B cell (primary cell): ENCODE data around the gene JAK3. TPM values are rescaled to one million over a fixed set of nuclear protein-coding genes. Genes with fewer than 3 reads are reported as not detected.

Source experiments
- ATAC-seq: fragments of 200-7000 bp; cut with Tn5 transposase; one replicate; pipeline ENCODE4 v1.10.0; 2021; ENCODE audit warnings: low read depth, mild to moderate bottlenecking, moderate number of reproducible peaks, moderate library complexity
- CTCF ChIA-PET: fragments of 350-600 bp; sonication (Branson Sonifier 250); formaldehyde crosslinking; loops from one replicate; lab custom pipeline; 2021; ENCODE audit warnings: antibody characterized with exemption, inconsistent platforms; lab: Charles Lee
- POLR2A ChIA-PET: fragments of 350-600 bp; sonication (Branson Sonifier 250); formaldehyde crosslinking; loops from one replicate; lab custom pipeline; 2021; ENCODE audit warnings: antibody characterized with exemption; lab: Charles Lee
- DNase-seq: peaks from one replicate; pipeline ENCODE4 v3.0.0; 2013
- H2AFZ ChIP-seq: 2 replicates; pipeline ENCODE4 v1.6.1; 2012; ENCODE audit warnings: mild to moderate bottlenecking, low read depth, low read length; ENCODE audit not compliant: insufficient read depth, poor library complexity, severe bottlenecking
- H3K27ac ChIP-seq, 2 donors: 1 replicate in 1 of 2; 2 replicates in 1 of 2; pipeline ENCODE4 v1.5.1; 2012 to 2013; ENCODE audit warnings: low read length in 2 of 2, mild to moderate bottlenecking in 2 of 2, moderate library complexity in 1 of 2
- H3K27me3 ChIP-seq, 4 experiments: fragments of 200-600 bp in 1 of 4; sonication (generic) in 1 of 4; replicated peaks in 1 of 4; 1 replicate in 2 of 4; 2 replicates in 2 of 4; pipeline versions ENCODE4 v1.6.1 to v1.7.0; 2013 to 2016; ENCODE audit warnings: low read length in 3 of 4, mild to moderate bottlenecking in 2 of 4, mixed read lengths in 1 of 4, moderate library complexity in 1 of 4; ENCODE audit not compliant: insufficient read depth in 4 of 4, control insufficient read depth in 3 of 4; ENCODE audit errors: control extremely low read depth in 1 of 4
- H3K36me3 ChIP-seq, 2 experiments: replicated peaks in 1 of 2; 1 replicate in 1 of 2; 2 replicates in 1 of 2; pipeline versions ENCODE4 v1.6.1 to v1.7.1; 2013; ENCODE audit warnings: low read length in 1 of 2; ENCODE audit not compliant: insufficient read depth in 2 of 2, control insufficient read depth in 1 of 2; ENCODE audit errors: control extremely low read depth in 1 of 2, extremely low read depth in 1 of 2
- H3K4me1 ChIP-seq, 2 donors: fragments of 200-600 bp in 1 of 2; sonication (generic) in 1 of 2; 1 replicate in 1 of 2; 2 replicates in 1 of 2; pipeline versions ENCODE4 v1.5.1 to v1.6.1; 2013 to 2017; ENCODE audit warnings: low read length in 2 of 2; ENCODE audit not compliant: control insufficient read depth in 2 of 2, insufficient read depth in 2 of 2
- H3K4me2 ChIP-seq: replicated peaks from 2 replicates; pipeline ENCODE3; 2012; ENCODE audit warnings: mild to moderate bottlenecking, low read depth, low read length; ENCODE audit not compliant: poor library complexity, severe bottlenecking
- H3K4me3 ChIP-seq, 5 experiments: fragments of 200-600 bp in 1 of 5; sonication (generic) in 1 of 5; 1 replicate in 3 of 5; 2 replicates in 2 of 5; pipeline versions ENCODE4 v1.5.1 to v1.7.0; 2011 to 2016; ENCODE audit warnings: low read length in 4 of 5, mild to moderate bottlenecking in 4 of 5, low read depth in 2 of 5, control low read depth in 1 of 5, moderate library complexity in 1 of 5; ENCODE audit not compliant: insufficient read depth in 1 of 5; ENCODE audit errors: control extremely low read depth in 1 of 5, extremely low read depth in 1 of 5
- H3K79me2 ChIP-seq: fragments of 200-600 bp; sonication (generic); one replicate; pipeline ENCODE4 v1.6.0; 2016; ENCODE audit warnings: low read length; ENCODE audit not compliant: control insufficient read depth, insufficient read depth
- H3K9ac ChIP-seq: fragments of 200-600 bp; sonication (generic); 2 replicates; pipeline ENCODE4 v1.6.1; 2017; ENCODE audit warnings: mild to moderate bottlenecking, low read length, moderate library complexity
- H3K9me3 ChIP-seq, 3 donors: one replicate each; pipeline versions ENCODE4 v1.6.1 to v1.7.1; 2013; ENCODE audit warnings: low read length in 2 of 3; ENCODE audit not compliant: control insufficient read depth in 2 of 3, insufficient read depth in 1 of 3; ENCODE audit errors: control extremely low read depth in 1 of 3
- H4K20me1 ChIP-seq: 2 replicates; pipeline ENCODE4 v1.6.0; 2012; ENCODE audit warnings: mild to moderate bottlenecking, low read length; ENCODE audit not compliant: insufficient read depth, control insufficient read depth, poor library complexity, severe bottlenecking
- H3K27ac Mint-ChIP-seq: one replicate; pipeline ENCODE4 v1.8.0; 2021; ENCODE audit warnings: mixed read lengths
- H3K27me3 Mint-ChIP-seq: one replicate; pipeline ENCODE4 v1.8.0; 2021; ENCODE audit warnings: mixed read lengths
- H3K4me1 Mint-ChIP-seq: one replicate; pipeline ENCODE4 v1.8.0; 2021; ENCODE audit warnings: mixed read lengths
- H3K4me3 Mint-ChIP-seq: one replicate; pipeline ENCODE4 v1.8.0; 2021; ENCODE audit warnings: mixed read lengths
- H3K9me3 Mint-ChIP-seq: one replicate; pipeline ENCODE4 v1.8.0; 2022; ENCODE audit warnings: mixed read lengths; ENCODE audit not compliant: insufficient read depth
- EZH2 ChIP-seq: IDR thresholded peaks from 2 replicates; pipeline ENCODE4 v1.6.1; 2012; ENCODE audit warnings: borderline replicate concordance, low read depth, mild to moderate bottlenecking, moderate library complexity, low read length; ENCODE audit not compliant: insufficient read depth, poor library complexity, severe bottlenecking
- WGBS: methylation state at CpG from one replicate; pipeline ENCODE4 v1.1.5; 2013; ENCODE audit warnings: missing lambda C conversion rate; ENCODE audit not compliant: insufficient coverage; 5-methylcytosine and 5-hydroxymethylcytosine counted together
- intact Hi-C: fragments of 100-400 bp; cut with micrococcal nuclease; formaldehyde crosslinking; loops from one replicate; pipeline ENCODE4 v1.10.0; 2022
- polyA plus RNA-seq: library from polyadenylated mRNA; depleted of rRNA; stranded (reverse); fragments of >200 nt; gene quantifications from 2 replicates; pipeline ENCODE4 v1.2.3, GENCODE V29; 2012
- total RNA-seq, 2 donors: library from RNA; stranded (reverse); fragments of 120-200 nt in 1 of 2; gene quantifications; 1 replicate in 1 of 2; 2 replicates in 1 of 2; pipeline versions ENCODE4 v1.2.3 to v1.2.4, GENCODE V29; 2013 to 2022
- TF ChIP-seq, protein P1 (sequence below): fragments of 200-600 bp; IDR thresholded peaks from one replicate; pipeline ENCODE4 v1.8.0; 2022; ENCODE audit warnings: antibody characterized with exemption, mild to moderate bottlenecking

JAK3 gene
- total and polyA plus RNA-seq, 2 donors (not counting 1 experiment from before 2014, with no cell fraction given) = 102 to 143 TPM

GRCh38 chr19:17881701-17882100, 33.9 kb upstream of the JAK3 start:
- Histone ChIP-seq H3K4me2 (no peak overlapping the region), H3K4me1 (peaks cover 34 to 36% of the 10 kb centered on the region in 2 donors), H3K4me3 (no peak overlapping the region), H3K27me3 (no peaks in the 10 kb centered on the region), H3K27ac (no peak overlapping the region), H3K9me3 (no peaks in the 10 kb centered on the region), H2AFZ (no peak overlapping the region), H3K36me3 (no peaks in the 10 kb centered on the region), H3K9ac (no peak overlapping the region), H3K79me2 (no peaks in the 10 kb centered on the region), H4K20me1 (no peaks in the 10 kb centered on the region)
- 83% methylated on average over 7 of the region's 7 CpGs for WGBS
- Mint-ChIP-seq H3K4me3 (no peak overlapping the region), H3K27me3 (no peaks in the 10 kb centered on the region), H3K9me3 (no peaks in the 10 kb centered on the region), H3K4me1 (peaks cover 20% of the 10 kb centered on the region), H3K27ac (no peak overlapping the region)
- TF ChIP-seq, protein P1, sequence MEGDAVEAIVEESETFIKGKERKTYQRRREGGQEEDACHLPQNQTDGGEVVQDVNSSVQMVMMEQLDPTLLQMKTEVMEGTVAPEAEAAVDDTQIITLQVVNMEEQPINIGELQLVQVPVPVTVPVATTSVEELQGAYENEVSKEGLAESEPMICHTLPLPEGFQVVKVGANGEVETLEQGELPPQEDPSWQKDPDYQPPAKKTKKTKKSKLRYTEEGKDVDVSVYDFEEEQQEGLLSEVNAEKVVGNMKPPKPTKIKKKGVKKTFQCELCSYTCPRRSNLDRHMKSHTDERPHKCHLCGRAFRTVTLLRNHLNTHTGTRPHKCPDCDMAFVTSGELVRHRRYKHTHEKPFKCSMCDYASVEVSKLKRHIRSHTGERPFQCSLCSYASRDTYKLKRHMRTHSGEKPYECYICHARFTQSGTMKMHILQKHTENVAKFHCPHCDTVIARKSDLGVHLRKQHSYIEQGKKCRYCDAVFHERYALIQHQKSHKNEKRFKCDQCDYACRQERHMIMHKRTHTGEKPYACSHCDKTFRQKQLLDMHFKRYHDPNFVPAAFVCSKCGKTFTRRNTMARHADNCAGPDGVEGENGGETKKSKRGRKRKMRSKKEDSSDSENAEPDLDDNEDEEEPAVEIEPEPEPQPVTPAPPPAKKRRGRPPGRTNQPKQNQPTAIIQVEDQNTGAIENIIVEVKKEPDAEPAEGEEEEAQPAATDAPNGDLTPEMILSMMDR = no peak
- TF ChIP-seq EZH2 = no peak
- ChIA-PET POLR2A (no interaction called here), CTCF (interaction anchor here (0.6 kb wide), 1 partner anchor 179 kb away, joined by 3 read pairs; no protein-coding TSS in a partner anchor)
- ATAC-seq (no peak), DNase-seq (no peak)
- intact Hi-C loops = no loop called here

GRCh38 chr19:17879466-17879865, 31.7 kb upstream of the JAK3 start:
- no peaks in the 10 kb centered on the region for H4K20me1 ChIP-seq
- WGBS = 97% methylated on average over 7 of the region's 7 CpGs

More at GRCh38 chr19:17879466-17879865, 31.7 kb upstream of the JAK3 start:
- Histone ChIP-seq H3K4me3 (no peak overlapping the region), H3K36me3 (no peaks in the 10 kb centered on the region), H3K9ac (no peak overlapping the region), H3K27ac (no peak overlapping the region), H3K27me3 (no peaks in the 10 kb centered on the region), H3K79me2 (no peaks in the 10 kb centered on the region), H3K4me1 (peaks cover 13 to 15% of the 10 kb centered on the region in 2 donors), H3K4me2 (no peak overlapping the region), H3K9me3 (peaks cover 0 to 1% (median 0%) of the 10 kb centered on the region in 3 donors), H2AFZ (no peak overlapping the region)
- intact Hi-C loops = no loop called here
- TF ChIP-seq, protein P1 = no peak
- no peak for TF ChIP-seq EZH2
- no peaks in the 10 kb centered on the region for H3K27me3 Mint-ChIP-seq
- H3K9me3 Mint-ChIP-seq = no peaks in the 10 kb centered on the region
- no peak overlapping the region for H3K4me3 Mint-ChIP-seq
- ATAC-seq (no peak), DNase-seq (no peak)
- CTCF ChIA-PET = no interaction called here
- POLR2A ChIA-PET = no interaction called here
- no peak overlapping the region for H3K27ac Mint-ChIP-seq
- H3K4me1 Mint-ChIP-seq = peaks cover 11% of the 10 kb centered on the region
